Kidney epithelial cell (primary cell): Measurements from ENCODE around the gene ATL2. TPM values are rescaled to one million over a fixed set of nuclear protein-coding genes. Genes with fewer than 3 reads are reported as not detected.
A peak's percentile ranks its signal among the peaks of the same experiment; 100 is the strongest.
"Not testable (repeated sequence)": the region's sequence is repeated elsewhere in the genome, so short reads cannot be mapped to it uniquely, and the experiment has no call there.

Experiments
- DNase-seq: peaks from one replicate; pipeline ENCODE4 v3.0.0-alpha.2; 2010; ENCODE audit warnings: low read depth
- H3K27me3 ChIP-seq: 2 replicates; pipeline ENCODE4 v1.6.0; 2011; ENCODE audit warnings: low read length; ENCODE audit not compliant: control insufficient read depth, insufficient read depth
- H3K36me3 ChIP-seq: 2 replicates; pipeline ENCODE4 v1.5.1; 2011; ENCODE audit warnings: low read length; ENCODE audit not compliant: control insufficient read depth, insufficient read depth
- H3K4me3 ChIP-seq: 2 replicates; pipeline ENCODE4 v1.5.1; 2011; ENCODE audit warnings: low read depth, mild to moderate bottlenecking, control low read depth, low read length
- total RNA-seq: library from RNA; depleted of rRNA; stranded (reverse); fragments of >200 nt; gene quantifications from 2 replicates; pipeline ENCODE4 v1.2.3, GENCODE V29; 2015
- TF ChIP-seq, protein P1 (sequence below): IDR thresholded peaks from 2 replicates; pipeline ENCODE4 v1.5.1; 2011; ENCODE audit warnings: mild to moderate bottlenecking, moderate library complexity, low read length, control low read depth, inconsistent platforms; ENCODE audit not compliant: insufficient read depth, poor library complexity, severe bottlenecking

The ATL2 gene
- total RNA-seq, 1 donor from 2014 or later, result 65.8 TPM

- TF ChIP-seq, protein P1, sequence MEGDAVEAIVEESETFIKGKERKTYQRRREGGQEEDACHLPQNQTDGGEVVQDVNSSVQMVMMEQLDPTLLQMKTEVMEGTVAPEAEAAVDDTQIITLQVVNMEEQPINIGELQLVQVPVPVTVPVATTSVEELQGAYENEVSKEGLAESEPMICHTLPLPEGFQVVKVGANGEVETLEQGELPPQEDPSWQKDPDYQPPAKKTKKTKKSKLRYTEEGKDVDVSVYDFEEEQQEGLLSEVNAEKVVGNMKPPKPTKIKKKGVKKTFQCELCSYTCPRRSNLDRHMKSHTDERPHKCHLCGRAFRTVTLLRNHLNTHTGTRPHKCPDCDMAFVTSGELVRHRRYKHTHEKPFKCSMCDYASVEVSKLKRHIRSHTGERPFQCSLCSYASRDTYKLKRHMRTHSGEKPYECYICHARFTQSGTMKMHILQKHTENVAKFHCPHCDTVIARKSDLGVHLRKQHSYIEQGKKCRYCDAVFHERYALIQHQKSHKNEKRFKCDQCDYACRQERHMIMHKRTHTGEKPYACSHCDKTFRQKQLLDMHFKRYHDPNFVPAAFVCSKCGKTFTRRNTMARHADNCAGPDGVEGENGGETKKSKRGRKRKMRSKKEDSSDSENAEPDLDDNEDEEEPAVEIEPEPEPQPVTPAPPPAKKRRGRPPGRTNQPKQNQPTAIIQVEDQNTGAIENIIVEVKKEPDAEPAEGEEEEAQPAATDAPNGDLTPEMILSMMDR, result no peak
- Histone ChIP-seq H3K27me3 (no peaks in the 10 kb centered on the region), H3K36me3 (no peaks in the 10 kb centered on the region), H3K4me3 (no peak overlapping the region)
- no peak for DNase-seq
These were observed 95.9 kb downstream of the ATL2 start for GRCh38 chr2:38281095-38281742.

DNA sequence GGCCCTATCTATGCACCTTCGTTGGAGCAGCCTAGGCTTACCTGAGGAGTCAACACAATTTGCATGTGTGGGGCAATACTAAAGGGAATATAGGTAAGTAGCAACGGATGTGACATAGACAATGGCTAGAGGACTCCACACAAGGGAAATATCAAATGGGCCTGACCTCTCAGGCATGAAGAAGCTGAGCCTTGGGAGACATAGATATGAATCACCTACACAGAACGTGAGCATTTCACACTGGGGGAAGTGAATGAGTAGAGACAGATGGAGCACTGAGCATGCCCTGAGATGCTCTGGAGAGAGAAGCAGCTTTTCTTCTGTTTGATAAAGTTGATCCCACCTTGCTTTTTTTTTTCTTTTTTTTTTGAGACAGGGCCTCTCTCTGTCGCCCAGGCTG is 97.9 kb downstream of the ATL2 start:
- no peaks in the 10 kb centered on the region for H3K36me3 ChIP-seq
- H3K27me3 ChIP-seq, result no peaks in the 10 kb centered on the region
- no peak overlapping the region for H3K4me3 ChIP-seq
- TF ChIP-seq, protein P1, result no peak
- DNase-seq, result peak; percentile 69

GRCh38 chr2:38278117-38278438 is 99.0 kb downstream of the ATL2 start:
- not testable (repeated sequence) for DNase-seq, H3K36me3 ChIP-seq, H3K4me3 ChIP-seq, H3K27me3 ChIP-seq

- H3K27me3 ChIP-seq, result no peaks in the 10 kb centered on the region
- H3K4me3 ChIP-seq, result no peak overlapping the region
- TF ChIP-seq, protein P1, result no peak
- peak; percentile 75 for DNase-seq
- no peaks in the 10 kb centered on the region for H3K36me3 ChIP-seq
These were observed 99.6 kb downstream of the ATL2 start for GRCh38 chr2:38277245-38278116.

DNA sequence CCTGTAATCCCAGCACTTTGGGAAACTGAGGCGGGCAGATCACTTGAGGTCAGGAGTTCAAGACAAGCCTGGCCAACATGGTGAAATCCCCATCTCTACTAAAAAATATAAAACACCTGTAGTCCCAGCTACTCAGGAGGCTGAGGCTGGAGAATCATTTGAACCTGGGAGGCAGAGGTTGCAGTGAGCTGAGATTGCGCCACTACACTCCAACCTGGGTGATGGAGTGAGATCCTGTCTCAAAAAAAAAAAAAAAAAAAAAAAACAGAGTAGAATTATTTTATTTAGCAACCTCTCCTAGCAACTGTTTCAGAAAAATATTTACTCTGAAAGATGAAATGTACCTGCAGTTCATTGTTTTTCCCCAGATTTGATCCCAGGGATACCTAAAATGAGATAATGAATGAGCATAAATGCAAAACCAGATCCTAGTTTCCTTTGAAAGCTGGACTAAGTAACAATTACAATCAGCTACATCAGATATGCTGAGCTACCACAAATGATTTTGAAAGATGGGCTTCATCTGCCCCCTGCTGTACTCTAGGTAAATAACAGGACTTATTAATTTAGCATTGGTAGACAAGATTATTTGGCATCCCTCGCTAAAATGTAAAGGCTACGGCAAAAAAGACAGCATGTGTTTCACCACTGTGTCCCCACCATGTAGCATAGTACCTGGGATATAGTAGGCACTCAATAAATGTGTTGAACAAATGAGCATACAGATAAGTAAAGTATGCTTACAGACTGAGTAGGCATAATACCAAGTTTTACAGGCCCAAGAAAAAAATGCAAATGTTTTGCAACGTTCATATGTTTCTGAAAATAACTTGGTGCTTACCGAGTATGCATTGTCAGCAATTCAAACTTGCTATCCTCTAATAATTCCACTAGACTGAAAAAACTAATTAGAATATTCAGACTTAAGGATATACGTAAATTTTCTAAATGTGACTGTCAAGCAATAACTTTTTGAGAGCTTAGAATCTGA is 102.5 kb downstream of the ATL2 start:
- H3K27me3 ChIP-seq, result no peaks in the 10 kb centered on the region
- TF ChIP-seq, protein P1, result peak; percentile 49
- H3K4me3 ChIP-seq, result no peak overlapping the region
- DNase-seq, result peak; percentile 50
- H3K36me3 ChIP-seq, result no peaks in the 10 kb centered on the region

GRCh38 chr2:38271697-38272096 is 105.4 kb downstream of the ATL2 start:
- DNase-seq, result no peak
- no peaks in the 10 kb centered on the region for H3K36me3 ChIP-seq
- H3K27me3 ChIP-seq, result no peaks in the 10 kb centered on the region
- TF ChIP-seq, protein P1, result no peak
- no peak overlapping the region for H3K4me3 ChIP-seq
